Mononuclear cell (primary cell): ENCODE data around the gene TAF10. TPM values are rescaled to one million over a fixed set of nuclear protein-coding genes. Genes with fewer than 3 reads are reported as not detected.

ENCODE experiments used
- H3K27me3 ChIP-seq: 2 replicates; pipeline ENCODE4 v1.6.0; 2011; ENCODE audit warnings: low read length, control low read depth; ENCODE audit not compliant: insufficient read depth
- H3K4me1 ChIP-seq: 2 replicates; pipeline ENCODE4 v1.5.1; 2011; ENCODE audit warnings: mild to moderate bottlenecking, low read length, control low read depth; ENCODE audit not compliant: insufficient read depth
- H3K4me3 ChIP-seq: 2 replicates; pipeline ENCODE4 v1.5.1; 2011; ENCODE audit warnings: mild to moderate bottlenecking, low read length, moderate library complexity
- H3K9me3 ChIP-seq: 2 replicates; pipeline ENCODE4 v1.5.1; 2011; ENCODE audit warnings: low read depth, mild to moderate bottlenecking, control low read depth, low read length
- total RNA-seq: library from RNA; depleted of rRNA; stranded (reverse); fragments of >200 nt; gene quantifications from one replicate; pipeline ENCODE4 v1.2.3, GENCODE V29; 2012

Gene TAF10
- total RNA-seq, 1 donor: 33.2 TPM

DNA sequence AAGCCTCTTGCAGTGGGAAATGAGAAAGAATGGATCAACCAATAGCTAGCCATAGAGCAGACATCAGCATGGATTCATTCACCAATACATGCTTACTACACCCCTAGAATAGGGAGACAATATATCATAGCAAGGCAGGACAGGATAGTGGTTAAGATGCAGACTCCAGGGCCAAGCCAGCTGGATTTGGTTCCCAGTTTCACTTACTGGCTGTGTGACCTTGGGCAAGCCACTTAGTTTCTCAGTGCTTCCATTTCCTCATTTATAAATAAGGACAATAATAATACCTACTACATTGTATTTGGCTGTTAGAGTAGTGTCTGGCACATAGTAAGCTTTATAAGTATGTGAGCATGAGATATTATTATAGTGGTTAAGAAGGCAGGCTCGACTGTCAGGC lies 36.5 kb upstream of the TAF10 start:
- Histone ChIP-seq H3K4me3 (no peak overlapping the region), H3K27me3 (no peaks in the 10 kb centered on the region), H3K4me1 (peaks cover 41% of the 10 kb centered on the region), H3K9me3 (no peaks in the 10 kb centered on the region)

DNA sequence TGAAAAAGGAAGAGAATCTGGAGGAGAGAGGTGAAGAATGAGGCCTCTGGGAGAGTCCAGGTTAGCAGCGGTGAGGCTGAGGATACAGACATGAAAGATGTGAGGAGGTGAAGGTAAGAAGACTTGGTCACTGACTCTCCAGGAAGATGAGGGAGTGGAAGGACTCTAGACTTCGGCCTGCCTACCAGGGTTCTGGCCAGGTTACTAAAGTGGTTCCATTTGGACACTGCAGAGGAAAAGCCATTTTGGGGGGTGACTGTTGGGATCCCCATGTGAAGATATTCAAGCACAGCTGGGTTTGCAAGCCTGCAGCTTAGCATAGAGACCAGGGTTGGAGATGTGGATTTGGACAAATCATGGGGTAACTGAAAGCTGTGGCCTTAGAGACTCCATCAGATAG lies 35.8 kb upstream of the TAF10 start:
- H3K9me3 ChIP-seq: no peaks in the 10 kb centered on the region
- H3K4me1 ChIP-seq: peaks cover 41% of the 10 kb centered on the region
- H3K4me3 ChIP-seq: no peak overlapping the region
- H3K27me3 ChIP-seq: no peaks in the 10 kb centered on the region

DNA sequence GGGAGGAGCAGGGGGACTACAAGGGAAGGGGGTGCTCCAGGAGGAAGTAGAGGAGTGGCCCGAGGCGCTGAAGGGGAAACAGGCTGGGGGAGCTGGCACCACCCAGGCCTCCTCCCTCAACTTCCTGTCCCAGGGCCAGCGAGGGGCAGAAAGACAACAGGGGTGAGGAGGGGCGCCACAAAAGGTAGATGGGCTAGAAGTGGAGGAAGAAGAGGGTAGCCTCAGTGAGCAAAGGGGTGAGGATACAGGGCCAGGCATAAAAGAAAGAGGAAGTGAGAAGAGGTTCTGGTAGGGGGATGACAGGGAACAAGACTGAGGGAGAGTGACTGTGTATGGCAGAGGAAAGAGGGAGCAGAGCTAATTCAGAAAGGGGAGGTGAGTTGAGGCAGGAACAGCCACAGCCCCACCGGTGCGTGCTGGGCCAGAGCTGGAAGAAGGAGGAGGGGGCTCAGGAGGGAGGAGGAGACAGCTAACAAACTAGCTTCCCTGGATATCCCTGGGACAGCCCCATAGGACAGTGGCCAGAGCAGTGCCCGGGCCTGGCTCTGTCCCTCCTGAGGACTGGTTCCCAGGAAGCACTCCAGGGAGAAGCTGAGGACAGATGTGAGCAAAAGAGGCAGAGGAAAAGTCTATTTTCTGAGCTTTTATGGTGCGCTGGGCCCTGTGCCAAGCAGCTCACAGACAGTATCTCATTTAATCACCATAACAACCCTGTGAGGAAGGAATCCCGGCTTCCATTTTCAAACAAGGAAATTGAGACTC lies 35.1 kb upstream of the TAF10 start:
- Histone ChIP-seq H3K4me1 (peaks cover 41% of the 10 kb centered on the region), H3K27me3 (no peaks in the 10 kb centered on the region), H3K9me3 (no peaks in the 10 kb centered on the region), H3K4me3 (no peak overlapping the region)

DNA sequence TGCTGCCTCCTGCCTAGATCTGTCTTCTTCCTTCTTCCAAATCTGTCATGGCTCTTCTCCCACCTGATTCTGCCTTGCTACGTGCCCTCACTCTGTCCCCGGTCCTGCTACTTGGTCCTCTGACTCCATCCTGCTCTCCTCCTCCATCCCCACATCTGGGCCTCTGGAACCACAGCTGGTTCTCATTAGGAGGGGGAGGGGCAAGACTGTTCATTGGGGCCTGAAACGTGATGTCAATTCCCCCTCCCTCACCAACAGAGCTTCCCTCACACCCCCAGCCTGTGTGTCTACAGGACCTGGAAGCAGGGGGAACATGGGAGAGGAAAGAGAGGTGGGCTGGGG lies 34.5 kb upstream of the TAF10 start:
- H3K4me1 ChIP-seq: peaks cover 41% of the 10 kb centered on the region
- H3K4me3 ChIP-seq: no peak overlapping the region
- H3K9me3 ChIP-seq: no peaks in the 10 kb centered on the region
- no peaks in the 10 kb centered on the region for H3K27me3 ChIP-seq

DNA sequence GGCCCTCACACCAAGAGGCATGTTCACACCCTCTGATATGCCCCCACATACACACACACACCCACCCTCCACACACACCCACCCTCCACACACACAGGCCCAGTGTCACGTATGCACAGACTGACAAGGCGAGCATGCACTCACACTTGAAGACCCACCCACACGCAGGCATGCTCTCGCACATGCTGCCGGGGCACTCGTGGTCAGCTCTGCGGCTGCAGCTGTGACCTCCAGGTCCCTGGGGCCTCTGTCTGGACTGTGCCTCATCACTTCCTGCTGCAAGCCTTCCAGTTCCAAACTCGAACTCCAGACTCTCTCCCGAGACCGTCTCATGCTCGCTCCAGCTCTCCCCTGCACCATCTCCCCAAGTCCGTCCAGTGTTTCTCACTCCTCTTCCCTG lies 34.1 kb upstream of the TAF10 start:
- peaks cover 41% of the 10 kb centered on the region for H3K4me1 ChIP-seq
- H3K9me3 ChIP-seq: no peaks in the 10 kb centered on the region
- H3K27me3 ChIP-seq: no peaks in the 10 kb centered on the region
- no peak overlapping the region for H3K4me3 ChIP-seq

DNA sequence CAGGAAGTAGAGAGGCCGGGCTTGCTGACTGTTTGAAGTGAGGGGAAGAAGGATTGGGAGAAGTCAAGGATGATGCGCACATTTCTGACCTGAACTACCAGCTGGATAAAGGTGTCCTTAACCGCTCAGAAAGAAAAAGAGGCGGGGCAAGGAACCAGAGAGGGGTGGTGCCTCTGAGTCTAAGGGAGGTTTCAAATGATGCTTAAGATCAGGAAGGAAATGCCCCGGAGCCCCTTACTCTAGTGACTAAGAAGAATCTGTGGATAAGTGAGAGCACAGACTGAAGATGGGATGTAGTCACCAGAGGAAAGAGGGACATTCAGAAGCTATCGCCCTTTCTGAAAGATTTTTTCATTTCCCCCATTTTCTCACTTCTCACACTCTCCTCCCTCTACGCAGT lies 30.9 kb upstream of the TAF10 start:
- H3K27me3 ChIP-seq: no peaks in the 10 kb centered on the region
- H3K4me1 ChIP-seq: peaks cover 30% of the 10 kb centered on the region
- H3K4me3 ChIP-seq: no peak overlapping the region
- no peaks in the 10 kb centered on the region for H3K9me3 ChIP-seq

DNA sequence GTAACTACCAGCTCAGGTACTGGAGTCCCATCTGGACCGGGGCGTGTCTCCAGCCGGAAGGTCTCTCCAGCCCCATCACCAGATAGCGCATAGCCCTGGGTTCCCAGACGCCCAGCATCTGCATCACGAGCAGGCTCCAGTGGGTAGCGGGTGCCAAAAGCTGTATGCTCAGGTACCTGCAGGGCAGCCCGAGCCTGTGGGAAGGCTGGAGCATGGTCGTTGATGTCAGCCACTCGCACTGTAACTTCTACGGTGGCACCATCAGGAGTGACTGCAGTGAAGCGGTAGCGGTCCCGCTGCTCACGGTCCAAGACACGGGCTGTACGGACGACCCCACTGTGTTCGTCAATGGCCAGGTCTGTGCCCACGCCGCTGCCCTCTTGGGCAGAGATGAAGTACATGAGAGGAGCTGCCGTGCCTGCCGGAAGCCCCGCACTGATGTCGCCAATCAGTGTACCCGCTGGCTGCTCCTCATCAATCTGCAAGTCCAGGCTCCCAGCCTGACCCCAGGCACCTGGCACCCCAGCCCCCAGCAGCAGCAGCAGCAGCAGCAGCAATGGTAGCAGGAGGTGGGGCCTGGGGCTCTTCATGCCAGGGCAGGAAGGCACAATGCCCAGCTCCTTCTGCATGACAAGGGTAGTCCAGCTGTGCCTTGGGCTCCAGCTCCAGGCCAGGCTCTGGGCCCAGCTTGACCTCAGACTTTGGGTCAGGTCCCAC lies 29.1 kb upstream of the TAF10 start:
- Histone ChIP-seq H3K27me3 (no peaks in the 10 kb centered on the region), H3K9me3 (no peaks in the 10 kb centered on the region), H3K4me3 (no peak overlapping the region), H3K4me1 (peaks cover 20% of the 10 kb centered on the region)

DNA sequence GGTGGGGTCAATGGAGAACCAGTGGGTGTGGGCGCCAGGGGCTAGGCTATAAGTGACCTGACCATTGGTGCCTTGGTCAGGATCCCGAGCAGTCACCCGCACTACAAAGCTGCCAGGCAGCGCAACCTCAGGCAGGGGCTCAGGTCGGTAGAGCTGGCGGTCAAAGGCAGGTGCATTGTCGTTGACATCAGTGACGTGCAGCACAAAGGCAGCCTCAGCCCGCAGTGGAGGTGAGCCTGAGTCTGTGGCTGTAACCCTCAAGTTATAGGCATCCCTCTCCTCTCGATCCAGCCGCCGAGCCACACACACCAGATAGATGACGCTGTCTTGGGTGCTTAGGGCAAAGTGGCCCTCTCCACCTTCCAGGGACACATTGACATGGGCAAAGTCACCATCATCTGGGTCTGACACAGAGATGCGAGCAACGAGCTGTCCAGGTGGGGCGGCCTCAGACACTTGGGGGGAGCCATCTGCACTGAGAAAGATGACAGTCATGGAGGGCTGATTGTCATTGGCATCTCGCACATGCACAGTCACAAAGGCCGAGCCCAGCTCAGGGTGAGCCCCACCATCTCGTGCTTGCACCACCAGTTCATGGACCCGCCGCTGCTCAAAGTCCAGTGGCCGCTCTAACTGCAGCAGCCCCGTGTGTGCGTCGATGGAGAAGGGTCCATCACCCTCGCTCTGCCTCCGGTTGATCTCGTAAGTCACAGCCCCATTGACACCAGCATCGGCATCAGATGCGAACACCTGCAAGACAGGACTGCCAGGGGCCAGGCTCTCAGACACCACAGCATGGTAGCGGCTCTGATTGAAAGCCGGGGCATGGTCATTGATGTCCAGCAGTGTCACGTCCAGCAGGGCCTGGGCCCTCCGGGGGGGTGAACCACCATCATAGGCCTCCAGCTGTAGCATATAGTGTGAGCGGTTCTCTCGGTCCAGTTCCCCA lies 28.3 kb upstream of the TAF10 start:
- no peak overlapping the region for H3K4me3 ChIP-seq
- no peaks in the 10 kb centered on the region for H3K9me3 ChIP-seq
- H3K27me3 ChIP-seq: no peaks in the 10 kb centered on the region
- H3K4me1 ChIP-seq: peaks cover 20% of the 10 kb centered on the region

DNA sequence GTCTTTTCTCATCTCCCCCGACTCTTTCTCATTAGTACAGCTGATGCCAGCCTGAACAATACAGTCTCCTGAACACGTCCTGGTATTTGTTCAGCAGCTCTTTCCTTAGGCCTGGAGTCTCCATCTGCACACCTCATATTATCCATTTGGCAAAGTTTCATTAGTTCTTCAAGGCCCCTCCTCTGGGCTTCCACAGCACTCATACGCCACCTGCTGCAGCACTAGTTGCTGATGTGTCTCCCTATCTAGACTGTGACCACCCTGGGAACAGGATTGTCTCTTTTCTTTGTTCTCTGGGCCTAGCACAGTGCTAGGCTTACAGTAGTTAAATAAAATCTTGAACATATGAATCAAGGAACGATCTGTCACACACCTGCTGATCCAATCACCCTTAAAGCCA lies 26.4 kb upstream of the TAF10 start:
- no peaks in the 10 kb centered on the region for H3K9me3 ChIP-seq
- H3K4me1 ChIP-seq: peaks cover 23% of the 10 kb centered on the region
- no peak overlapping the region for H3K4me3 ChIP-seq
- H3K27me3 ChIP-seq: no peaks in the 10 kb centered on the region

DNA sequence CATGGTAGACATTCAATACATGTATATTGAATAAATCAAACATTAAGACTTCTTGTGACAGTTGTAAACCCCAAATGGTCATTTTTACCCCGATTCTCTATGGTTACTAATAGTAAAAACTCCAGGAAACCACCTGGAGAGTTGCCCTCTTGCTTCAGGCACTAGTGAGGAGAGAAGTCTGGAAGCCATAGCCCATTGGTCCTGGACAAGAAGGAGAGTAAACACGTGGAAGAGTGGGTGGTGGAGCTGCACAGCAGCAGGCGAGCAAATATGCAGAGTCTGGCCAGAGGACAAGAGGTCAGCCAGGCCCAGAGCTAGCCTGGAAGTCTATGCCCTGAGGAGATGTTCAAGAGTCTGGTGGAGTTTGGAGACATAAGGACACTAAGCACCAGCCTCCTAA lies 25.9 kb upstream of the TAF10 start:
- H3K4me3 ChIP-seq: no peak overlapping the region

DNA sequence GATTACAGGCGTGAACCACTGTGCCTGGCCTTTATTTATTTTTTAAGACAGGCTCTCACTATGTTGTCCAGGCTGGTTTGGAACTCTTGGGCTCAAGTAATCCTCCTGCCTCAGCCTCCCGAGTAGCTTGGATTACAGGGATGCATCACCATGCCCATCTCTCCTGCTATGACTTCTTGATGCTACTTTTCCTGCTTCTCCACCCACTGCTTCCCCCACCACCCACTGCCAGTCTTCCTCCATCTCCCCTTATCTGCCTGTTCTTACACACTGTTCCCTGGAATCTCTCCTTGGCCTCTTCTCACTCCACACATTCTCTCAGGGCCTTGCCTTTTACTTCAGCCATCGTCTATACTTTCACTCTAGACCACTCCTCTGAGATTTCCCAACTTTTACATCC lies 24.5 kb upstream of the TAF10 start:
- Histone ChIP-seq H3K27me3 (no peaks in the 10 kb centered on the region), H3K4me3 (no peak overlapping the region), H3K9me3 (no peaks in the 10 kb centered on the region), H3K4me1 (peaks cover 23% of the 10 kb centered on the region)

More for the DNA sequence above, 25.9 kb upstream of the TAF10 start:
- Histone ChIP-seq H3K9me3 (no peaks in the 10 kb centered on the region), H3K4me1 (peaks cover 23% of the 10 kb centered on the region), H3K27me3 (no peaks in the 10 kb centered on the region)

DNA sequence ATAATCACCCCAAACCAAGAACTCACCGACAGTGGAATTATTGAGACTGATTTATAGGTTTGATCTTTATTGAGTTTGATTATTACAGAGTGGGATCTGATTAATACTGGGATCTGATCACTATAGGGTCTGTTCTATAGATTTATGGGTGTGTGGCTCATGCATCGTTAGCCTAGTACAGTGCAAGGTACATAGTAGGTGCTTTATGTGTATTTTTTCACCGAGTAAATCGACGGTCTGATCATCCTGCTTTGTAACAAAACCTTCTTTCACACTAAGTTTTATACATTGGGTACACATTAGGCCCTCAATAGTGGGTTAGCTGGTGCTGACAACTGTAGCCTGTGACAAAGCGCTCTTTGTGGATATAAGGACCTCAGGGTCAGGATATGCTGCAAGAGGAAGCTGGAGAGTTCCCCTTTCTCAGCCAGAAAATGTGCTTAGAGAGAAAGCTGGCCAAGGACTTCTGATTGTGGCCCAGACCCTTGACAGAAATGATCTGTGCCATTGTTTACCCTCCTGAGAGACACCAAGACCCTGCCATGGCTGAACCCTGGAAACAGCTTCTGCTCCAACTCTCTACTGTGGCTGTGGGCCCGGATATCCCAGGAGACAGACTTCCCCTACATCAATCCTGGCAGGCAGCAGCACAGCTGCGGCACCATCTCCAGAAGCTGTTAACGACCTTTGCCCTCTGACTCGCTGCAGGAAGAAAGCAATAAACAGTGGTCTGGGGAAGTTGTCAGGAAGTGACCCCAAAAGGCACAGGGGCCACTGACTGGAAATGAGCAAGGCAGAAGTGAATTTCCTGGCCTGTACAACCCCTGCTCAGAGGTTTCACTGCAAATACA lies 23.3 kb upstream of the TAF10 start:
- H3K4me1 ChIP-seq: peaks cover 23% of the 10 kb centered on the region
- no peaks in the 10 kb centered on the region for H3K27me3 ChIP-seq
- no peaks in the 10 kb centered on the region for H3K9me3 ChIP-seq
- H3K4me3 ChIP-seq: no peak overlapping the region

DNA sequence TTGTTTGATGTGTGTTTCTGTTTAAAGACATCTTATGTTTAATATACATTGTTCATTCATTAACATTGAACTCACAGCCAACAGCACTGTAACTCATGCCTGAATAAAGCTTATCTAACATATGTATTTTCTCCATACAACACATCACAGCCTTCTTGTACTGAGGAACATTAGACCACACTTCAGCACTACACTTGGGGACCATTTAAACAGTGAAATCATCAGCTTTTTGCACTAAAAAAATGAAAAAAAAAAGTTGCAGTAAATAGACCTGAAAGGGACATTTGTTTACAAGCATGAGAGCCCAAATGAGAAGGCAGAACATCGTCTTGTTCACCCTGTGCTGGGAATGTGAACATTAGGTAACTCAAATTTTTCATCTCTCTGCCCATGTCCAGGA lies 22.5 kb upstream of the TAF10 start:
- Histone ChIP-seq H3K27me3 (no peaks in the 10 kb centered on the region), H3K4me3 (no peak overlapping the region), H3K4me1 (peaks cover 23% of the 10 kb centered on the region), H3K9me3 (no peaks in the 10 kb centered on the region)
